Measurements from ENCODE around the gene ANO3. TPM values are rescaled to one million over a fixed set of nuclear protein-coding genes. Genes with fewer than 3 reads are reported as not detected.
A peak's percentile ranks its signal among the peaks of the same experiment; 100 is the strongest.

The ANO3 gene
- total RNA-seq, 4 donors from 2014 or later, result 0.18 to 0.47 TPM; not detected in 2

- DNase-seq, result no peak
- no peak overlapping the region for H3K27ac ChIP-seq
- H3K4me1 ChIP-seq, result peaks cover 0 to 3% (median 0%) of the 10 kb centered on the region in 4 donors
- H3K4me3 ChIP-seq, result no peak overlapping the region
- H3K27me3 ChIP-seq, result no peaks in the 10 kb centered on the region
- H3K36me3 ChIP-seq, result no peaks in the 10 kb centered on the region
- TF ChIP-seq CTCF (IDR thresholded peaks at IDR 0.05) (no peak), POLR2A (IDR thresholded peaks at IDR 0.05) (no peak)
- H3K9me3 ChIP-seq, result no peaks in the 10 kb centered on the region
These were observed 364.4 kb downstream of the ANO3 start for GRCh38 chr11:26696330-26696729.

- peak in 1 of 3 donors; percentile 77 for DNase-seq
- H3K27me3 ChIP-seq, result no peaks in the 10 kb centered on the region
- peaks cover 0 to 8% (median 0%) of the 10 kb centered on the region in 4 donors for H3K4me1 ChIP-seq
- H3K9me3 ChIP-seq, result no peaks in the 10 kb centered on the region
- TF ChIP-seq POLR2A (IDR thresholded peaks at IDR 0.05) (no peak), CTCF (IDR thresholded peaks at IDR 0.05) (no peak)
- no peak overlapping the region for H3K4me3 ChIP-seq
- H3K27ac ChIP-seq, result no peak overlapping the region
- H3K36me3 ChIP-seq, result no peaks in the 10 kb centered on the region
These were observed 366.3 kb downstream of the ANO3 start for GRCh38 chr11:26698224-26698623.

- no peaks in the 10 kb centered on the region for H3K36me3 ChIP-seq
- H3K4me3 ChIP-seq, result no peak overlapping the region
- peaks cover 0 to 22% (median 0%) of the 10 kb centered on the region in 4 donors for H3K4me1 ChIP-seq
- no peaks in the 10 kb centered on the region for H3K27me3 ChIP-seq
- no peak for TF ChIP-seq POLR2A (IDR thresholded peaks at IDR 0.05)
- TF ChIP-seq CTCF (IDR thresholded peaks at IDR 0.05), result no peak
- no peak overlapping the region for H3K27ac ChIP-seq
- DNase-seq, result no peak
- no peaks in the 10 kb centered on the region for H3K9me3 ChIP-seq
These were observed 368.8 kb downstream of the ANO3 start for GRCh38 chr11:26700574-26701235.

GRCh38 chr11:26702406-26702805 lies 370.5 kb downstream of the ANO3 start:
- no peaks in the 10 kb centered on the region for H3K27me3 ChIP-seq
- H3K4me1 ChIP-seq, result peaks cover 0 to 22% (median 0%) of the 10 kb centered on the region in 4 donors
- TF ChIP-seq CTCF (IDR thresholded peaks at IDR 0.05) (no peak), POLR2A (IDR thresholded peaks at IDR 0.05) (no peak)
- H3K27ac ChIP-seq, result no peak overlapping the region
- no peak for DNase-seq
- H3K9me3 ChIP-seq, result no peaks in the 10 kb centered on the region
- H3K36me3 ChIP-seq, result no peaks in the 10 kb centered on the region
- no peak overlapping the region for H3K4me3 ChIP-seq

GRCh38 chr11:26703411-26704191 lies 371.7 kb downstream of the ANO3 start:
- no peaks in the 10 kb centered on the region for H3K36me3 ChIP-seq
- peaks cover 0 to 24% (median 0%) of the 10 kb centered on the region in 4 donors for H3K4me1 ChIP-seq
- H3K27ac ChIP-seq, result peak overlapping the region in 2 of 4 donors; percentile 6 to 40
- no peaks in the 10 kb centered on the region for H3K27me3 ChIP-seq
- TF ChIP-seq POLR2A (IDR thresholded peaks at IDR 0.05) (no peak), CTCF (IDR thresholded peaks at IDR 0.05) (no peak)
- DNase-seq, result no peak
- H3K4me3 ChIP-seq, result no peak overlapping the region
- no peaks in the 10 kb centered on the region for H3K9me3 ChIP-seq
